WI38 (cell line): Measurements from ENCODE around the gene EAPP.
"Not testable (repeated sequence)": the region's sequence is repeated elsewhere in the genome, so short reads cannot be mapped to it uniquely, and the experiment has no call there.

ENCODE experiments used
- H3K4me3 ChIP-seq: 2 replicates; pipeline ENCODE4 v1.5.1; 2011; ENCODE audit warnings: low read depth, mild to moderate bottlenecking, control low read depth, low read length
- TF ChIP-seq, protein P1 (sequence below): IDR thresholded peaks from 2 replicates; pipeline ENCODE4 v1.5.1; 2012; ENCODE audit warnings: low read depth, mild to moderate bottlenecking, control low read depth, low read length

EAPP gene

DNA sequence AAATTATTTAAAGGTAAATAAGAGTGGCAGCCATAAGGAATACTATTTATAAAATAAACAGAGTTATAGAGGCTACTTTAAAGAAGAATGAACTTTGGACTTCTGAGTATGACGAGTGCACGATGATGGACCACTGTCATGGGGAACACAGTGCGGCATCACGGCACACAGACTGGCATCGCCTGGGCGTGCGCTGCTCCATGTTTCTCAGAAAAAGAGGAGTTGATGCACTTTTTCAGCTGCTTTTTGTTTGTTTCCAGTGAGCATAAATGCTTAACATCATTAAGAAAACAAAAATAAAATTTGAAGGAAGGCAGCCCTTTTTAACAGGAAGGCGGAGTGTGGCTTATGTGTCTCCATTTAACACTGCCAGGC, 23.3 kb upstream of the EAPP start:
- H3K4me3 ChIP-seq = no peak overlapping the region
- TF ChIP-seq, protein P1, sequence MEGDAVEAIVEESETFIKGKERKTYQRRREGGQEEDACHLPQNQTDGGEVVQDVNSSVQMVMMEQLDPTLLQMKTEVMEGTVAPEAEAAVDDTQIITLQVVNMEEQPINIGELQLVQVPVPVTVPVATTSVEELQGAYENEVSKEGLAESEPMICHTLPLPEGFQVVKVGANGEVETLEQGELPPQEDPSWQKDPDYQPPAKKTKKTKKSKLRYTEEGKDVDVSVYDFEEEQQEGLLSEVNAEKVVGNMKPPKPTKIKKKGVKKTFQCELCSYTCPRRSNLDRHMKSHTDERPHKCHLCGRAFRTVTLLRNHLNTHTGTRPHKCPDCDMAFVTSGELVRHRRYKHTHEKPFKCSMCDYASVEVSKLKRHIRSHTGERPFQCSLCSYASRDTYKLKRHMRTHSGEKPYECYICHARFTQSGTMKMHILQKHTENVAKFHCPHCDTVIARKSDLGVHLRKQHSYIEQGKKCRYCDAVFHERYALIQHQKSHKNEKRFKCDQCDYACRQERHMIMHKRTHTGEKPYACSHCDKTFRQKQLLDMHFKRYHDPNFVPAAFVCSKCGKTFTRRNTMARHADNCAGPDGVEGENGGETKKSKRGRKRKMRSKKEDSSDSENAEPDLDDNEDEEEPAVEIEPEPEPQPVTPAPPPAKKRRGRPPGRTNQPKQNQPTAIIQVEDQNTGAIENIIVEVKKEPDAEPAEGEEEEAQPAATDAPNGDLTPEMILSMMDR = no peak

DNA sequence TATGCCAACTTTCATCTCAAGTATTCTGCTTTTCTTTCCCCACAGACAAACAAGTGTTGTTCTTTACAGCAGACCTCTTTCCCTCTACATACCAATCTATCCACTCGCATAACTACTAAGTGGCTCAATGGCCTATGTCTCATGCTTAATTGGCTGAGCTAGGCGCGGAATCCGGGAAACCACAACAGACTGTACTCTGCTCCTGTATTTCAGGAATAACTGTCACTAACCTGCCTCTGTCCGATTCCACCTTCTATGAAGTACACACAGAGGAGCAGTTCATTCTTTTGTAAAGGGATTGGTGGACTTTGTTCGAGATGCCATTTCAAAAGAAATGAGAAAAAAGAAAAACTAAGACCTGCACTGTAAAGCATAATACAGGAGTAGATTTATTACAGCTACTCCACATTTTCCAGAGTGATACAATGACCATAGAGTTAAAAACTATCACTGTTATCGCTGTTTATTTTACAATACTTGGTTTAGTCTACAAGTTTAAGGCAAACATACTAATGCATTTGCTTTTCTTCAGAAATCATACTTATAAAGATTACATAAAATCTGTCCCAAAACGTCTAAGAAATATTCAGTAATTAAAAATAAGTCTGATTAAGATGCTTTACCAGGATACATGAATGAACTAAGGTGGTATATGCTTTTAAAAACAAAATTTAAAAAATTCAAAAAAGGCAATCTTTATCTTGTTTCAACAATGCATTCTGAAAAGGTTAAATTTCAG, 22.7 kb upstream of the EAPP start:
- not testable (repeated sequence) for H3K4me3 ChIP-seq

DNA sequence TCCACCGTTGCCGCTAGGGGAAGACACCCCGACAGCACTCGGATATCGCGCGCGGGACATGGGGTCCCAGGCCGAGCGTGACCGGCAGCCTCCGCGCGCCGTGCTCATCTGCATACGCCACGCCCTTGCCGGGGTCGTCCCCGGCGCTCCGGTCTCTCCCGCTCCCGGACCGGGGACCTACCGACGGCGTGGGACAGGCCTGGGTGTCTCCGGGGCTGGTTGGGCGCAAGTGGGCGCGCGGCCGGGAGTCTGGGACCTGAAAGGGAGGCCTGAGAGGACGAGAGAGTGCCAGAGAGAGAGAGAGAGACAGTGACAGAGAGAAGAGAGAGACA, 17.0 kb upstream of the EAPP start:
- H3K4me3 ChIP-seq = not testable (repeated sequence)

DNA sequence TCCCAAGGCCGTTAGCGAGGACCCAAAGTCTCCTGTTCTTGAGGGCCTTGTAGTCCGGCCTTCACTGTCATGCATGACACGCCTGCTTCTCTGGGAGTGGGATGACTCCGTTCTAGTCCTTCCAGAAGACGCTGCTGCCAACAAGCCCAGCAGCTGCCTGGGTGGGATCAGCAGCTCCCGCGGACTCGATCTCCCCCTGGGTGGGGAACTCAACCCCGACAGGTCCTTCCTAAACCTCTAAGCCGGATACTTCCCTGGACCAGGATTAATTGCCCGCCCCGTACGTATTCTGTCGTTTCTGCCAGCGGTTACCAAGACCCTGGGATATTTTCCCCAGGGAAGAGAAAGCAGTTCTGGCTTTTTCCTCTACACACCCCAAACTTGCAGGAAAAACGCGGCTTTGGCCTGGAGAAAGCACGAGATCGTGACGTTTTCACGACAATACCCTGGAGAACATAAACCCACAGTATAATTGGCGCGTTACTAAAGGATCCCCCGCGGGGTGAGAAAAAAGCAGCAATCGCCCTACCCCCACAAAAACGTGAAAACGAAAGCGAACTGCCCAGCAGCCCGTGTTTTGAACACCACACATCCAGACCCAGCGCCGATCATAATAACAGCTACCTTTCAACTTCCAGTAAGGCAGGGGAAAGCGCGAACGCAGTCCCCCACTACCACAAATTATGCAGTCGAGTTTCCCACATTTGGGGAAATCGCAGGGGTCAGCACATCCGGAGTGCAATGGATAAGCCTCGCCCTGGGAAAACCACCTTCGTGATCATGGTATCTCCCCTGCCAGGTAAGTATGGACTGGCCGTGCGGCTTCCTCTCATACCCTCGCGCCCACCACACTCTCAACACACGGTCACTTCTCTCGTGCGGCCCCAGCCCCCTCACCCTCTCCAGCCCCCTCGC, 16.3 kb upstream of the EAPP start:
- H3K4me3 ChIP-seq = not testable (repeated sequence)

DNA sequence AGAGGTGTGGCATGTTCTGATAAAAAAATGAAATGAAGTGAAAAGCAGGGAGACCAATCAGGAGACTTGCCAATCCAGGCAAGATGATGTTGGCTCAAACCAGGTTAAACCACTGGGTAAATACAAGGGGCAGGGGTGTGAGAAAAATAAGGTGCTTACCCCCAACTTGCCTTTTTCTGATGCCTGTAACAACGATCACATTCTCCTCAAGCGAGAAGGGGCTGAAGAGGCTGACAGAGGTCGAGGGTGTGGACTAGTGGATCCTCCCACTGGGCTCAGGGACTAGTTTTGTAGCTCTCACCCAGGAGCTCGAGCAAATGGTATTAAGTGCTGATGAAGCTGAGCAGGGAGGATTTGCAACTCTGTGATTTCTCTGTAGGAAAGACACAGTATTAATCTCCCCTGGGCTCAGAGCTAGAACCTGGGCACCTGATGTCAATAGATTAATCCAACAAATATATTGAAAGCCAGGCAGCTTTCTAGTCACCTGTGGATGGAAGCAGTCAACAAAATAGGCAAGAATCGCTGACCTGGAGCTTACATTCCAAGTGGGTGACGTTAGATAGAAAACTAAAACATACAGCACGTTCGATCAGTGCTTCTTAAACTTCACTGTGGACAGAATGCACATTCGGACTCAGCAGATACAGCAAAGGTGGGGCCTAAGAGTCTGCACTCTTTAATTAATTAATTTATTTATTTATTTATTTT, 15.2 kb upstream of the EAPP start:
- TF ChIP-seq, protein P1 = no peak
- peak overlapping the region; percentile 2 for H3K4me3 ChIP-seq

DNA sequence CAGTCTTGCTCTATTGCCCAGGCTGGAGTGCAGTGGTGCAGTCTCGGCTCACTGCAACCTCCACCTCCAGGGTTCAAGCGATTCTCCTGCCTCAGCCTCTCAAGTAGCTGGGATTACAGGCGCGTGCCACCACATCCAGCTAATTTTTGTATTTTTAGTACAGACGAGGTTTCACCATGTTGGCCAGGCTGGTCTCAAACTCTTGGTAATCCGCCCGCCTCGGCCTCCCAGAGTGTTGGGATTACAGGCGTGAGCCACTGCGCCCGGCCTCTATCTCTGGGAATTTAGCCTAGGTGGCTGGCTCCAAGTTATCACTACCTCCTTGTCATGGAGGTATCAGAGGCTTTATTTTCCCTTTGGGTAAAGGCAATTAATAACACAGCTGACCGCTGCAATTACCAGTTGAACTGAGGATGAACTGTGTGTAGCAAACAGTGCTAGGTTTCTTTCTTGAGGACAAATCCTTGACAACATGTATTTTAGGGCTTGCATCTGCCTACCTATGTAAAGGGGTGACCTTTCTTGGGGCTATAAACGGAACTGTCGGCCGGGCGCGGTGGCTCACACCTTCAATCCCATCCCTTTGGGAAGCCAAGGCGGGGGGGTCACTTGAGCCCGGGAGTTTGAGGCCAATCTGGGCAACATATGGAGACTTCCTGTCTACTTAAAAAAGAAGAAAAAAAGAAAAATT, 9.9 kb upstream of the EAPP start:
- H3K4me3 ChIP-seq = not testable (repeated sequence)

DNA sequence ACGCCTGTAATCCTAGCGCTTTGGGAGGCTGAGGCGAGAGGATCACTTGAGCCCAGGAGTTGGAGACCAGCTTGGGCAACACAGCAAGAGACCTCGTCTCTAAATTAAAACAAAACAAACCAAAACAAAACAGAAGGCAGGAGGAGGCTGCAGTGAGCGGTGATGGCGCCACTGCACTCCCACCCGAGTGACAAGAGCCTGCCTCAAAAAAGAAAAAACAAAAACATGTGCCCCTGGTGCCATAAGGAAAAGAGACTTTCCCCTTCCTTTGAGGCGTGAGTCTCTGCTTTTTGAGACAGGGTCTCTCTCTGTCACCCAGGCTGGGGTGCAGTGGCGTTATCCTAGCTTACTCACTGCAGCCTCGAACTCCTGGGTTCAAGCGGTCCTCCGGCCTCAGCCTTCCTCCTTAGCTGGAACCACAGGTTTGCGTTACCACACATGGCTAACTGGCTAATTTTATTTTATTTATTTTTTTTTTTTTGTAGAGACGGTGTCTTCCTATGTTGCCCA, 9.0 kb upstream of the EAPP start:
- TF ChIP-seq, protein P1 = no peak
- no peak overlapping the region for H3K4me3 ChIP-seq

DNA sequence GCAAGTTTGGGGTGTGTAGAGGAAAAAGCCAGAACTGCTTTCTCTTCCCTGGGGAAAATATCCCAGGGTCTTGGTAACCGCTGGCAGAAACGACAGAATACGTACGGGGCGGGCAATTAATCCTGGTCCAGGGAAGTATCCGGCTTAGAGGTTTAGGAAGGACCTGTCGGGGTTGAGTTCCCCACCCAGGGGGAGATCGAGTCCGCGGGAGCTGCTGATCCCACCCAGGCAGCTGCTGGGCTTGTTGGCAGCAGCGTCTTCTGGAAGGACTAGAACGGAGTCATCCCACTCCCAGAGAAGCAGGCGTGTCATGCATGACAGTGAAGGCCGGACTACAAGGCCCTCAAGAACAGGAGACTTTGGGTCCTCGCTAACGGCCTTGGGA, 7.6 kb upstream of the EAPP start:
- H3K4me3 ChIP-seq = not testable (repeated sequence)

DNA sequence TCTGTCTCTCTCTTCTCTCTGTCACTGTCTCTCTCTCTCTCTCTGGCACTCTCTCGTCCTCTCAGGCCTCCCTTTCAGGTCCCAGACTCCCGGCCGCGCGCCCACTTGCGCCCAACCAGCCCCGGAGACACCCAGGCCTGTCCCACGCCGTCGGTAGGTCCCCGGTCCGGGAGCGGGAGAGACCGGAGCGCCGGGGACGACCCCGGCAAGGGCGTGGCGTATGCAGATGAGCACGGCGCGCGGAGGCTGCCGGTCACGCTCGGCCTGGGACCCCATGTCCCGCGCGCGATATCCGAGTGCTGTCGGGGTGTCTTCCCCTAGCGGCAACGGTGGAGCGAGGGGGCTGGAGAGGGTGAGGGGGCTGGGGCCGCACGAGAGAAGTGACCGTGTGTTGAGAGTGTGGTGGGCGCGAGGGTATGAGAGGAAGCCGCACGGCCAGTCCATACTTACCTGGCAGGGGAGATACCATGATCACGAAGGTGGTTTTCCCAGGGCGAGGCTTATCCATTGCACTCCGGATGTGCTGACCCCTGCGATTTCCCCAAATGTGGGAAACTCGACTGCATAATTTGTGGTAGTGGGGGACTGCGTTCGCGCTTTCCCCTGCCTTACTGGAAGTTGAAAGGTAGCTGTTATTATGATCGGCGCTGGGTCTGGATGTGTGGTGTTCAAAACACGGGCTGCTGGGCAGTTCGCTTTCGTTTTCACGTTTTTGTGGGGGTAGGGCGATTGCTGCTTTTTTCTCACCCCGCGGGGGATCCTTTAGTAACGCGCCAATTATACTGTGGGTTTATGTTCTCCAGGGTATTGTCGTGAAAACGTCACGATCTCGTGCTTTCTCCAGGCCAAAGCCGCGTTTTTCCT, 7.0 kb upstream of the EAPP start:
- H3K4me3 ChIP-seq = not testable (repeated sequence)

DNA sequence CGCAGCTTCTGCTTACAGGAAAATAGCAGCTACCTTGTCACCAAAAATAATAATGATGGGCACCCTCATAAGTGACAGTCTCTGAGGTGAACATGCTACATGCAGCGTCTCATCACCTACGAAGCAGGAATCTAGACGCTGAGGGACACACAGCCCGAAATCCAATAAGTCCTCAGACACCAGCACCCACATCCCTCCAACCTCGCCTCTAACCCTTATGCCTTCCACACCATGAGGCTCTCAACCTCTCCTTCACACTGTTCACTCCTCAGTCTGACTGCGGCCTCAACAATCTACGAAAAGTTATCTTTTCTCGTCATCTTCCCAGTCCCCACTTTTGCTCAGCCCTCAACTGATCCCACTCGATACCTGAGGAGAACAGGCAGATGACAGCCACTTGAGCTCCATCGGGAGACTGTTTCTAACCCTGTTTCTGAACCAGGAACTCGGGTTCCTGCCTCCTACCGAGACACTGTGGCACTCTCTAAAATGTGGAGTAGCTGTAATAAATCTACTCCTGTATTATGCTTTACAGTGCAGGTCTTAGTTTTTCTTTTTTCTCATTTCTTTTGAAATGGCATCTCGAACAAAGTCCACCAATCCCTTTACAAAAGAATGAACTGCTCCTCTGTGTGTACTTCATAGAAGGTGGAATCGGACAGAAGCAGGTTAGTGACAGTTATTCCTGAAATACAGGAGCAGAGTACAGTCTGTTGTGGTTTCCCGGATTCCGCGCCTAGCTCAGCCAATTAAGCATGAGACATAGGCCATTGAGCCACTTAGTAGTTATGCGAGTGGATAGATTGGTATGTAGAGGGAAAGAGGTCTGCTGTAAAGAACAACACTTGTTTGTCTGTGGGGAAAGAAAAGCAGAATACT, 919 bp upstream of the EAPP start:
- H3K4me3 ChIP-seq = peak overlapping the region; percentile 93
